SK-N-SH treated with all-trans-retinoic acid at 6 μM for 48 hours (cell line): ENCODE measurements around the gene WDR62.

Experiments used
- ARNTL ChIP-seq: fragments of 450-650 bp; formaldehyde crosslinking; IDR thresholded peaks from 2 replicates; pipeline ENCODE4 v1.5.0; 2020; ENCODE audit warnings: low read depth, mild to moderate bottlenecking, moderate library complexity, borderline replicate concordance
- CSDC2 ChIP-seq: fragments of 250-450 bp; sonication (Bioruptor Pico); IDR thresholded peaks from 2 replicates; pipeline ENCODE4 v1.5.0; 2020; ENCODE audit warnings: mild to moderate bottlenecking, moderate library complexity
- PPARA ChIP-seq: fragments of 250-450 bp; sonication (Bioruptor Pico); IDR thresholded peaks from 2 replicates; pipeline ENCODE4 v1.5.0; 2020; ENCODE audit warnings: mild to moderate bottlenecking, borderline replicate concordance
- TCF4 ChIP-seq: fragments of 250-450 bp; sonication (Bioruptor Pico); IDR thresholded peaks from 2 replicates; pipeline ENCODE4 v1.8.0; 2021; ENCODE audit warnings: mild to moderate bottlenecking, moderate library complexity, borderline replicate concordance
- ZFP3 ChIP-seq: fragments of 250-450 bp; sonication (Bioruptor Pico); IDR thresholded peaks from 2 replicates; pipeline ENCODE4 v1.5.0; 2020; ENCODE audit warnings: mild to moderate bottlenecking, moderate library complexity
- TF ChIP-seq, protein P1 (sequence below): fragments of 250-450 bp; sonication (Bioruptor Pico); IDR thresholded peaks from 2 replicates; pipeline ENCODE4 v1.8.0; 2020; ENCODE audit warnings: mild to moderate bottlenecking, moderate library complexity, borderline replicate concordance
- TF ChIP-seq, protein P2 (sequence below): fragments of 250-450 bp; sonication (Bioruptor Pico); IDR thresholded peaks from 2 replicates; pipeline ENCODE4 v1.5.1; 2021; ENCODE audit warnings: mild to moderate bottlenecking, moderate library complexity
- TF ChIP-seq, protein P3 (sequence below): fragments of 250-450 bp; sonication (Bioruptor Pico); IDR thresholded peaks from 2 replicates; pipeline ENCODE4 v1.8.0; 2021; ENCODE audit warnings: low read depth, mild to moderate bottlenecking, moderate library complexity, borderline replicate concordance

DNA sequence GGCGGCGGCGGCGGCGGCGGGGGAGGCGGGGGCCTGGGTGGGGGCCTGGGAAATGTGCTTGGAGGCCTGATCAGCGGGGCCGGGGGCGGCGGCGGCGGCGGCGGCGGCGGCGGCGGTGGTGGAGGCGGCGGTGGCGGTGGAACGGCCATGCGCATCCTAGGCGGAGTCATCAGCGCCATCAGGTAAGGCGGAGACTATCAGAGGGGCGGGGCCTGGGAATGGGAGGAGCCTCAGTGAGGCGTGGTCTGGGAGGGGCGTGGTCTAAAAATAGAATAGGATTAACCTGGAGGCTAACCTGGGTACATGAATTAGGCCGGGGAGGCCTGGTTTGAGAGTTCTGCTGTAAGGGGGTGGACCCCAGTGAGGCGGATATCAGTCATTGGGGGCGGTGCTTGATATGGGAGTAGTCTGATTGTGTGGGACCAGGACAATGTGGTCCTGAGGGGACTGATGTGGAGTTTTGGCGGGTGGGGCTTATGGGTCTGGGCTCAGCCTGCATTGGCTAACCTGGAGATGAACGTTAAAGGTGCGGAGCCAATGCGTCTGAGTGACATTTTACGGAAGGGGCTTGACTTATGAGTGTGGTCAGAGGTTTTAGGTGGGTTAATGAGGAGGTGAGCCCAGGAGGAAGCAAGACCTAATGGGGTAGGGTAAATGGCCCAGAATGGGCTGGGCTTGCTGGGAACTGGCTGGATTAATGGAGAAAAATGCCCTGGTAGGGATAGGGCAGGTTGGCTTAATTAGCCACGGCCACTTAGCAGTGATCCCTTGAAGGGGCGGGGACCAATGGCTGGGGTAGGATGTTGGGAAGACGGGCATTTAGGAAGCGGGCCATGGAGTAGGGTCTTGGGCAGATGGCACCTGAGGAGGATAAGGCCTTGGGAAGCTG is 86.6 kb downstream of the WDR62 start:
- no peak for TF ChIP-seq ZFP3
- no peak for TF ChIP-seq ARNTL
- TF ChIP-seq, protein P1, sequence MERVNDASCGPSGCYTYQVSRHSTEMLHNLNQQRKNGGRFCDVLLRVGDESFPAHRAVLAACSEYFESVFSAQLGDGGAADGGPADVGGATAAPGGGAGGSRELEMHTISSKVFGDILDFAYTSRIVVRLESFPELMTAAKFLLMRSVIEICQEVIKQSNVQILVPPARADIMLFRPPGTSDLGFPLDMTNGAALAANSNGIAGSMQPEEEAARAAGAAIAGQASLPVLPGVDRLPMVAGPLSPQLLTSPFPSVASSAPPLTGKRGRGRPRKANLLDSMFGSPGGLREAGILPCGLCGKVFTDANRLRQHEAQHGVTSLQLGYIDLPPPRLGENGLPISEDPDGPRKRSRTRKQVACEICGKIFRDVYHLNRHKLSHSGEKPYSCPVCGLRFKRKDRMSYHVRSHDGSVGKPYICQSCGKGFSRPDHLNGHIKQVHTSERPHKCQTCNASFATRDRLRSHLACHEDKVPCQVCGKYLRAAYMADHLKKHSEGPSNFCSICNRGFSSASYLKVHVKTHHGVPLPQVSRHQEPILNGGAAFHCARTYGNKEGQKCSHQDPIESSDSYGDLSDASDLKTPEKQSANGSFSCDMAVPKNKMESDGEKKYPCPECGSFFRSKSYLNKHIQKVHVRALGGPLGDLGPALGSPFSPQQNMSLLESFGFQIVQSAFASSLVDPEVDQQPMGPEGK (CRISPR knock-in tag) = no peak
- no peak for TF ChIP-seq CSDC2 (CRISPR knock-in tag)
- TF ChIP-seq, protein P2, sequence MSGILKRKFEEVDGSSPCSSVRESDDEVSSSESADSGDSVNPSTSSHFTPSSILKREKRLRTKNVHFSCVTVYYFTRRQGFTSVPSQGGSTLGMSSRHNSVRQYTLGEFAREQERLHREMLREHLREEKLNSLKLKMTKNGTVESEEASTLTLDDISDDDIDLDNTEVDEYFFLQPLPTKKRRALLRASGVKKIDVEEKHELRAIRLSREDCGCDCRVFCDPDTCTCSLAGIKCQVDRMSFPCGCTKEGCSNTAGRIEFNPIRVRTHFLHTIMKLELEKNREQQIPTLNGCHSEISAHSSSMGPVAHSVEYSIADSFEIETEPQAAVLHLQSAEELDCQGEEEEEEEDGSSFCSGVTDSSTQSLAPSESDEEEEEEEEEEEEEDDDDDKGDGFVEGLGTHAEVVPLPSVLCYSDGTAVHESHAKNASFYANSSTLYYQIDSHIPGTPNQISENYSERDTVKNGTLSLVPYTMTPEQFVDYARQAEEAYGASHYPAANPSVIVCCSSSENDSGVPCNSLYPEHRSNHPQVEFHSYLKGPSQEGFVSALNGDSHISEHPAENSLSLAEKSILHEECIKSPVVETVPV (CRISPR knock-in tag) = no peak
- TF ChIP-seq, protein P3, sequence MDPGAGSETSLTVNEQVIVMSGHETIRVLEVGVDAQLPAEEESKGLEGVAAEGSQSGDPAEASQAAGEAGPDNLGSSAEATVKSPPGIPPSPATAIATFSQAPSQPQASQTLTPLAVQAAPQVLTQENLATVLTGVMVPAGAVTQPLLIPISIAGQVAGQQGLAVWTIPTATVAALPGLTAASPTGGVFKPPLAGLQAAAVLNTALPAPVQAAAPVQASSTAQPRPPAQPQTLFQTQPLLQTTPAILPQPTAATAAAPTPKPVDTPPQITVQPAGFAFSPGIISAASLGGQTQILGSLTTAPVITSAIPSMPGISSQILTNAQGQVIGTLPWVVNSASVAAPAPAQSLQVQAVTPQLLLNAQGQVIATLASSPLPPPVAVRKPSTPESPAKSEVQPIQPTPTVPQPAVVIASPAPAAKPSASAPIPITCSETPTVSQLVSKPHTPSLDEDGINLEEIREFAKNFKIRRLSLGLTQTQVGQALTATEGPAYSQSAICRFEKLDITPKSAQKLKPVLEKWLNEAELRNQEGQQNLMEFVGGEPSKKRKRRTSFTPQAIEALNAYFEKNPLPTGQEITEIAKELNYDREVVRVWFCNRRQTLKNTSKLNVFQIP (CRISPR knock-in tag) = no peak
- TF ChIP-seq PPARA (CRISPR knock-in tag) = no peak
- no peak for TF ChIP-seq TCF4 (CRISPR knock-in tag)
